ENCODE data around the gene HERC2.

- TF ChIP-seq CTCF (IDR thresholded peaks at IDR 0.05) = no peak
- no peak for TF ChIP-seq ZFX (IDR thresholded peaks at IDR 0.05; ENCODE audit: borderline replicate concordance)
Observed at GRCh38 chr15:28260317-28260716, 61.7 kb downstream of the HERC2 start.
